Gastroesophageal sphincter (tissue), 4 donors: ENCODE measurements around the gene RUFY1. TPM values are rescaled to one million over a fixed set of nuclear protein-coding genes. Genes with fewer than 3 reads are reported as not detected.
A peak's percentile ranks its signal among the peaks of the same experiment; 100 is the strongest.
"Not testable (repeated sequence)": the region's sequence is repeated elsewhere in the genome, so short reads cannot be mapped to it uniquely, and the experiment has no call there.

ENCODE experiments used
- ATAC-seq: fragments of 150-250 bp; one replicate; pipeline ENCODE4 v1.9.1; 2016; ENCODE audit warnings: mild to moderate bottlenecking, moderate library complexity
- H3K27ac ChIP-seq, 4 donors: fragments of 200-600 bp; sonication (generic) in 3 of 4; 1 replicate in 3 of 4; 2 replicates in 1 of 4; pipeline ENCODE4 v1.5.1; 2016 to 2019
- H3K27me3 ChIP-seq: fragments of 200-600 bp; sonication (generic); one replicate; pipeline ENCODE4 v1.5.1; 2019
- H3K36me3 ChIP-seq, 2 donors: fragments of 200-600 bp; sonication (generic); one replicate each; pipeline ENCODE4 v1.5.1; 2019; ENCODE audit warnings: control low read depth in 1 of 2
- H3K4me1 ChIP-seq, 3 donors: fragments of 200-600 bp; sonication (generic); 1 replicate in 2 of 3; 2 replicates in 1 of 3; pipeline ENCODE4 v1.5.1; 2016 to 2019; ENCODE audit warnings: control low read depth in 2 of 3
- H3K4me3 ChIP-seq, 2 donors: fragments of 200-600 bp; sonication (generic); one replicate each; pipeline ENCODE4 v1.5.1; 2019; ENCODE audit warnings: mild to moderate bottlenecking in 1 of 2, moderate library complexity in 1 of 2
- H3K9me3 ChIP-seq, 3 donors: fragments of 200-600 bp; sonication (generic); one replicate each; pipeline ENCODE4 v1.5.1; 2017 to 2019; ENCODE audit warnings: control low read depth in 2 of 3
- CTCF ChIP-seq, 4 experiments: fragments of 200-600 bp in 2 of 4; fragments of 450-650 bp in 2 of 4; sonication (generic) in 1 of 4; IDR thresholded peaks; one replicate each; pipeline ENCODE4 v1.5.1; 2017 to 2019; ENCODE audit warnings: antibody characterized with exemption in 4 of 4, mild to moderate bottlenecking in 2 of 4, moderate library complexity in 2 of 4
- EP300 ChIP-seq: sonication (generic); formaldehyde crosslinking; IDR thresholded peaks from one replicate; pipeline ENCODE4 v1.6.1; 2017; ENCODE audit warnings: antibody characterized with exemption, mild to moderate bottlenecking
- POLR2A ChIP-seq, 2 donors: fragments of 450-650 bp; IDR thresholded peaks; one replicate each; pipeline ENCODE4 v1.6.1; 2017; ENCODE audit warnings: antibody characterized with exemption in 2 of 2, mild to moderate bottlenecking in 2 of 2, moderate library complexity in 1 of 2
- POLR2AphosphoS5 ChIP-seq: sonication (generic); formaldehyde crosslinking; IDR thresholded peaks from one replicate; pipeline ENCODE4 v1.6.1; 2017; ENCODE audit warnings: antibody characterized with exemption
- WGBS, 2 donors: methylation state at CpG; one replicate each; pipeline ENCODE4 v1.1.5; 2018; ENCODE audit warnings: low coverage in 1 of 2; 5-methylcytosine and 5-hydroxymethylcytosine counted together
- total RNA-seq, 4 donors: library from RNA; depleted of rRNA; stranded (reverse); fragments of >200 nt; gene quantifications; one replicate each; pipeline ENCODE4 v1.1.0, GENCODE V29; 2016

The RUFY1 gene
- total RNA-seq, 4 donors from 2014 or later, result 38.1 to 59.0 (median 54.8) TPM

GRCh38 chr5:179519416-179520070, 30.8 kb upstream of the RUFY1 start:
- H3K27me3 ChIP-seq, result peaks cover 15% of the 10 kb centered on the region
- not testable (repeated sequence) for ATAC-seq, H3K36me3 ChIP-seq, H3K9me3 ChIP-seq, H3K4me1 ChIP-seq, H3K27ac ChIP-seq, H3K4me3 ChIP-seq
- peak in 1 of 4 experiments; percentile 11 for TF ChIP-seq CTCF (IDR thresholded peaks at IDR 0.05)
- WGBS, 2 donors, result 49 to 74% methylated on average over 7 to 8 of the region's 15 CpGs

GRCh38 chr5:179522107-179522506, 28.2 kb upstream of the RUFY1 start:
- ATAC-seq, H3K27me3 ChIP-seq, H3K36me3 ChIP-seq, H3K4me3 ChIP-seq, H3K4me1 ChIP-seq, H3K9me3 ChIP-seq, H3K27ac ChIP-seq: not testable (repeated sequence)
- WGBS, 2 donors, result 41 to 56% methylated on average over 1 to 3 of the region's 5 CpGs

GRCh38 chr5:179526978-179527377, 23.4 kb upstream of the RUFY1 start:
- H3K36me3 ChIP-seq, result no peaks in the 10 kb centered on the region
- no peak for TF ChIP-seq POLR2AphosphoS5
- TF ChIP-seq EP300, result no peak
- peaks cover 0 to 23% (median 0%) of the 10 kb centered on the region in 3 donors for H3K4me1 ChIP-seq
- no peak overlapping the region for H3K27ac ChIP-seq
- no peaks in the 10 kb centered on the region for H3K9me3 ChIP-seq
- 45 to 60% methylated on average over 1 of the region's 1 CpG for WGBS, 2 donors
- ATAC-seq, result no peak
- no peak overlapping the region for H3K4me3 ChIP-seq
- no peaks in the 10 kb centered on the region for H3K27me3 ChIP-seq

- no peaks in the 10 kb centered on the region for H3K36me3 ChIP-seq
- peak overlapping the region in 3 of 4 donors; percentile 75 to 79 (median 77) for H3K27ac ChIP-seq
- H3K27me3 ChIP-seq, result no peaks in the 10 kb centered on the region
- TF ChIP-seq EP300 (no peak), CTCF (IDR thresholded peaks at IDR 0.05) (peak in 2 of 4 experiments; percentile 12 to 49), POLR2AphosphoS5 (peak; percentile 32), POLR2A (IDR thresholded peaks at IDR 0.05) (peak in 1 of 2 donors; percentile 23)
- ATAC-seq, result peak; percentile 92
- 20 to 52% methylated on average over 16 to 22 of the region's 65 CpGs for WGBS, 2 donors
- H3K4me3 ChIP-seq, result peak overlapping the region; percentile 32 to 59
- no peaks in the 10 kb centered on the region for H3K9me3 ChIP-seq
- H3K4me1 ChIP-seq, result peaks cover 0 to 23% (median 0%) of the 10 kb centered on the region in 3 donors
Observed at GRCh38 chr5:179530069-179530998, 20.0 kb upstream of the RUFY1 start.

GRCh38 chr5:179533024-179533423, 17.3 kb upstream of the RUFY1 start:
- TF ChIP-seq POLR2A (IDR thresholded peaks at IDR 0.05) (no peak), POLR2AphosphoS5 (no peak), CTCF (IDR thresholded peaks at IDR 0.05) (no peak), EP300 (no peak)
- Histone ChIP-seq H3K4me1 (peaks cover 0 to 16% (median 0%) of the 10 kb centered on the region in 3 donors), H3K36me3 (no peaks in the 10 kb centered on the region), H3K9me3 (no peaks in the 10 kb centered on the region), H3K27ac (no peak overlapping the region), H3K27me3 (no peaks in the 10 kb centered on the region), H3K4me3 (no peak overlapping the region)
- no peak for ATAC-seq
- WGBS, 2 donors, result 75% methylated on average over 6 of the region's 6 CpGs; no CpG with 5 or more reads in 1 of the 2 donors
